HG02623 (cell line): ENCODE results near the gene STARD7.

Source experiments
- ATAC-seq: cut with Tn5 transposase; IDR thresholded peaks from one replicate; pipeline ENCODE4 v1.9.1; 2021; ENCODE audit warnings: moderate library complexity; ENCODE audit not compliant: unreplicated experiment

The STARD7 gene

DNA sequence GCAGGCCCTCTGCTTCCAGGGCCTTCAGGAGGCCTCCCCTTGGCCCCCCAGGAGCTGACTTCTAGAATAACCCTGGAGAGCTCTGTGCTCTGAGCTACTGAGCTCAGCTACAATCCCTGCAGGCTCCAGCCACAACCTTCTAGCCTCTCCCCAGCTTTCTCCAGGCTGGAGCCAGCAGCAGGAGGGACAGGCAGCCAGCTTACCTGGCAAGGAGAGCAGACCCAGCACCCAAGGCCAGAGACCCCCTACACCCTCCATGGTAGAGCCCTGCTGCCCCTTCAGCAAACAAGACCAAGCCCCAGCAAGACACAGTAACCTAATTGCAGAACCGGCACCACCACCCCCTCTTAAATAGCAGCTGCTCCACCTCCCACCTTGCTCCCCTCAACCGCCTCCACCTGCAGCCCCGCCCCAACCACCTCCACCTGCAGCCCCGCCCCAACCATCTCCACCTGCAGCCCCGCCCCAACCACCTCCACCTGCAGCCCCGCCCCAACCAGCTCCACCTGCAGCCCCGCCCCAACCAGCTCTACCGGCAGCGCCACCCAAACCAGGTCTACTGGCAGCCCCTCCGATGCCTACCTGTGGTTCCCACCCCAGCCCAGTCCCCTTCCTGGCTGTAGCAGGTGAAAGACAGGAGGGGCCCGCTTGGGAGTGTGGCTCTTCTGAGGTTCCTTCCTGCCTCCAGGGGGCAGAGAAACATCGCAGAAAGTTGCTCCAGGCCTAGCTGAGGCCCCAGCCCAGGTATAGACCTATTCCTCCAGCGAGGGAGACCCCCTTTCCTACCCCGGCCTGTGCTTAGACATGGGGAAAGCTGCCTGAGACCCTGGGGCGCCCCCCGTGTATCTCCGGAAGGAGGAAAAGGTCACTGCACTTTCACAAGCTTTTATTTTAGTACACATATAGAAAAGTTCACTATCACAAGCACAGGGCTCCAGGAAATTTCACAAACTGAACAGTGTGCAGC lies 70.2 kb downstream of the STARD7 start, which contains the start of gene ASTL:
ASTL (minus strand) TSS at position 324 of the 967 bp plus-strand sequence; CDS start at position 258, 66 bp downstream.
- no peak for ATAC-seq

- no peak for ATAC-seq
Observed at GRCh38 chr2:96137321-96138178, 71.1 kb downstream of the STARD7 start.

DNA sequence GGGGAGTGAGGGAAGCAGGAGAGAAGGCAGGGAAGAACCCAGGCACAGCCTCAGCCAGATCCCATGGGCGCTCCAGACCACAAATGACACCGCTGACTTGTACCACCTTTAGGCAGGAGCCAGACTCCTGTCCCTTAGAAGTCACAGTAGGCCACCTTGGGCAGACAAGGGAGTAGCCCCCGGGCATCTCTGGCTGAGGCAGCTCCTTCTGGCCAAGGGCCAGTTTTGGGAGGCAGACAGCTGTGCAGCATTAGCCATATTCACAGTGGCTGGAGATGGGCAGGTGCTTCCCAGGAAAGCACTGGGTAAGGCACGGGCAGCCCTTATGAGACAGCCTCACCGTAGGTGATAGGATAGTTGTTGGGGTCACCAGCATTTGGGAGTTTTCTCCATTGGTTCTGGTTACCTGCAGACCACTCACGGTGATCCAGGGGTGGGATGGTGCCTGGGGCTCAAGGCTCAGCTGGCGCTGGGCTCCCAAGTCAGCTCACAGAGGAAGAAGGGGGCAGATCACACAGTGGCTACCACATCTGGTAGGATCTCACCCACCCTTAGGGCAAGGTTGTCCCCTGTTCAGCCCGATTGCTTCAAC lies 72.4 kb downstream of the STARD7 start:
- no peak for ATAC-seq

- no peak for ATAC-seq
Observed at GRCh38 chr2:96135621-96136020, 73.0 kb downstream of the STARD7 start.

- no peak for ATAC-seq
Observed at GRCh38 chr2:96135171-96135570, 73.5 kb downstream of the STARD7 start.
